Transverse colon (tissue), 4 donors: ENCODE results near the gene COL6A2. TPM values are rescaled to one million over a fixed set of nuclear protein-coding genes. Genes with fewer than 3 reads are reported as not detected.

Experiments
- DNase-seq: peaks from one replicate; pipeline ENCODE4 v3.0.0-alpha.2; 2019
- H3K27ac ChIP-seq, 4 donors: fragments of 200-600 bp; sonication (generic); 2 replicates each; pipeline ENCODE4 v1.5.1; 2016 to 2018; ENCODE audit warnings: inconsistent platforms in 4 of 4
- H3K27me3 ChIP-seq: fragments of 200-600 bp; sonication (generic); 2 replicates; pipeline ENCODE4 v1.5.1; 2017; ENCODE audit warnings: inconsistent platforms
- H3K36me3 ChIP-seq, 4 donors: fragments of 200-600 bp; sonication (generic); 2 replicates each; pipeline ENCODE4 v1.5.1; 2017 to 2019; ENCODE audit warnings: inconsistent platforms in 4 of 4
- H3K4me1 ChIP-seq, 4 donors: fragments of 200-600 bp; sonication (generic); 2 replicates each; pipeline ENCODE4 v1.5.1; 2017 to 2020; ENCODE audit warnings: inconsistent platforms in 4 of 4
- H3K4me3 ChIP-seq, 4 donors: fragments of 200-600 bp; sonication (generic); 1 replicate in 1 of 4; 2 replicates in 3 of 4; pipeline versions ENCODE4 v1.5.1 to v1.6.1; 2017 to 2019; ENCODE audit warnings: inconsistent platforms in 4 of 4
- H3K9me3 ChIP-seq, 2 donors: fragments of 200-600 bp; sonication (generic); 2 replicates each; pipeline ENCODE4 v1.5.1; 2017 to 2019; ENCODE audit warnings: inconsistent platforms in 2 of 2
- CTCF ChIP-seq, 5 experiments: fragments of 200-600 bp in 3 of 5; fragments of 450-650 bp in 2 of 5; sonication (generic) in 3 of 5; IDR thresholded peaks; 1 replicate in 2 of 5; 2 replicates in 3 of 5; pipeline ENCODE4 v1.5.1; 2016 to 2017; ENCODE audit warnings: antibody characterized with exemption in 5 of 5, inconsistent platforms in 3 of 5, mild to moderate bottlenecking in 2 of 5, moderate library complexity in 1 of 5
- EP300 ChIP-seq: sonication (generic); formaldehyde crosslinking; IDR thresholded peaks from one replicate; pipeline ENCODE4 v1.6.1; 2017; ENCODE audit warnings: antibody characterized with exemption, low read depth
- POLR2A ChIP-seq: fragments of 450-650 bp; IDR thresholded peaks from one replicate; pipeline ENCODE4 v1.6.1; 2016; ENCODE audit warnings: antibody characterized with exemption, mild to moderate bottlenecking, moderate library complexity
- POLR2AphosphoS5 ChIP-seq, 3 donors: sonication (generic); formaldehyde crosslinking; IDR thresholded peaks; one replicate each; pipeline ENCODE4 v1.6.1; 2016; ENCODE audit warnings: antibody characterized with exemption in 3 of 3
- WGBS, 2 donors: methylation state at CpG; one replicate each; pipeline ENCODE4 v1.1.5; 2018; ENCODE audit warnings: low coverage in 1 of 2; 5-methylcytosine and 5-hydroxymethylcytosine counted together
- in situ Hi-C, 4 donors: fragments of 200-750 bp; cut with MboI; loops; one replicate each; pipeline versions ENCODE4 v1.15.0 to v1.15.1; 2017; ENCODE audit warnings: low sequenced_read_pairs in 3 of 4, low pct_ligation_motif_present in 1 of 4, low pct_unique_long_range_greater_than_20kb in 1 of 4
- intact Hi-C: fragments of 100-400 bp; cut with DNase I; formaldehyde crosslinking; loops from one replicate; pipeline ENCODE4 v1.15.1; 2023; ENCODE audit warnings: low total_unique reads
- total RNA-seq, 4 donors: library from RNA; depleted of rRNA; stranded (reverse); fragments of >200 nt; gene quantifications; one replicate each; pipeline ENCODE4 v1.1.0, GENCODE V29; 2016

Gene COL6A2
- total RNA-seq, 4 donors from 2014 or later = 172 to 550 (median 346) TPM

- Histone ChIP-seq H3K4me1 (peaks cover 12 to 22% (median 18%) of the 10 kb centered on the region in 4 donors), H3K4me3 (no peak overlapping the region), H3K36me3 (no peaks in the 10 kb centered on the region), H3K27ac (peak overlapping the region in 2 of 4 donors; percentile 21 to 57), H3K27me3 (peaks cover under 1% of the 10 kb centered on the region), H3K9me3 (no peaks in the 10 kb centered on the region)
- DNase-seq = no peak
- intact Hi-C loops = no loop called here
- WGBS, 2 donors = 70 to 83% methylated on average over 2 to 5 of the region's 5 CpGs
- TF ChIP-seq POLR2A = no peak
- TF ChIP-seq POLR2AphosphoS5 (IDR thresholded peaks at IDR 0.05) = no peak
- TF ChIP-seq EP300 = no peak
- no peak for TF ChIP-seq CTCF (IDR thresholded peaks at IDR 0.05)
- in situ Hi-C loops = no loop called here
These were observed 8.6 kb upstream of the COL6A2 start for GRCh38 chr21:46089285-46089684.

- intact Hi-C loops (loop anchor here (5.0 kb wide), 1 partner anchor 34 kb away; no protein-coding TSS in a partner anchor), in situ Hi-C loops (no loop called here)
- Histone ChIP-seq H3K4me1 (peaks cover 12 to 22% (median 18%) of the 10 kb centered on the region in 4 donors), H3K9me3 (no peaks in the 10 kb centered on the region), H3K27ac (peak overlapping the region; percentile 89 to 98 (median 94)), H3K4me3 (no peak overlapping the region), H3K36me3 (no peaks in the 10 kb centered on the region), H3K27me3 (no peaks in the 10 kb centered on the region)
- WGBS, 2 donors = 79 to 85% methylated on average over 4 of the region's 4 CpGs
- DNase-seq = no peak
- TF ChIP-seq POLR2AphosphoS5 (IDR thresholded peaks at IDR 0.05) (no peak), EP300 (no peak), POLR2A (no peak), CTCF (IDR thresholded peaks at IDR 0.05) (no peak)
These were observed 6.8 kb upstream of the COL6A2 start for GRCh38 chr21:46091118-46091517.

GRCh38 chr21:46091631-46092025 lies 6.3 kb upstream of the COL6A2 start:
- intact Hi-C loops = loop anchor here (5.0 kb wide), 1 partner anchor 34 kb away; no protein-coding TSS in a partner anchor
- no peak for DNase-seq
- Histone ChIP-seq H3K27ac (peak overlapping the region; percentile 89 to 98 (median 94)), H3K27me3 (no peaks in the 10 kb centered on the region), H3K4me1 (peaks cover 12 to 22% (median 19%) of the 10 kb centered on the region in 4 donors), H3K9me3 (no peaks in the 10 kb centered on the region), H3K4me3 (no peak overlapping the region), H3K36me3 (no peaks in the 10 kb centered on the region)
- TF ChIP-seq EP300 (no peak), CTCF (IDR thresholded peaks at IDR 0.05) (no peak), POLR2AphosphoS5 (IDR thresholded peaks at IDR 0.05) (no peak), POLR2A (no peak)
- in situ Hi-C loops = no loop called here
- WGBS, 2 donors = 63 to 75% methylated on average over 7 to 8 of the region's 8 CpGs

- intact Hi-C loops (loop anchor here (5.0 kb wide), 1 partner anchor 35 kb away; no protein-coding TSS in a partner anchor), in situ Hi-C loops (no loop called here)
- Histone ChIP-seq H3K27ac (peak overlapping the region; percentile 89 to 98 (median 94)), H3K9me3 (no peaks in the 10 kb centered on the region), H3K27me3 (peaks cover 2% of the 10 kb centered on the region), H3K4me1 (peaks cover 12 to 22% (median 19%) of the 10 kb centered on the region in 4 donors), H3K36me3 (no peaks in the 10 kb centered on the region), H3K4me3 (no peak overlapping the region)
- TF ChIP-seq POLR2A (peak; percentile 50), POLR2AphosphoS5 (IDR thresholded peaks at IDR 0.05) (peak; percentile 75 to 79 (median 75)), CTCF (IDR thresholded peaks at IDR 0.05) (no peak)
- 63 to 83% methylated on average over 5 to 23 of the region's 23 CpGs for WGBS, 2 donors
- DNase-seq = peak; percentile 64
These were observed 5.7 kb upstream of the COL6A2 start for GRCh38 chr21:46092026-46092764.
